Ovary (tissue), 9 donors: ENCODE results near the gene GSN. TPM values are rescaled to one million over a fixed set of nuclear protein-coding genes. Genes with fewer than 3 reads are reported as not detected.

Source experiments
- DNase-seq, 5 donors: peaks; one replicate each; pipeline ENCODE4 v3.0.0-alpha.2; 2019 to 2020
- H3K27ac ChIP-seq, 2 donors: fragments of 200-600 bp; one replicate each; pipeline versions ENCODE4 v1.5.1 to v1.8.0; 2019 to 2022
- H3K27me3 ChIP-seq: fragments of 200-600 bp; one replicate; pipeline ENCODE4 v1.8.0; 2022
- H3K36me3 ChIP-seq: fragments of 200-600 bp; sonication (generic); one replicate; pipeline ENCODE4 v1.5.1; 2019
- H3K4me1 ChIP-seq: one replicate; pipeline ENCODE4 v1.8.1; 2013; ENCODE audit warnings: mild to moderate bottlenecking, moderate library complexity; ENCODE audit not compliant: insufficient read depth
- H3K4me3 ChIP-seq: fragments of 200-600 bp; sonication (generic); one replicate; pipeline ENCODE4 v1.5.1; 2017
- H3K9me3 ChIP-seq, 2 donors: fragments of 200-600 bp in 1 of 2; sonication (generic) in 1 of 2; one replicate each; pipeline versions ENCODE4 v1.5.1 to v1.8.1; 2013 to 2019; ENCODE audit warnings: mild to moderate bottlenecking in 1 of 2, moderate library complexity in 1 of 2
- CTCF ChIP-seq, 3 donors: fragments of 450-650 bp in 2 of 3; fragments of 200-600 bp in 1 of 3; IDR thresholded peaks; one replicate each; pipeline versions ENCODE4 v1.5.1 to v1.8.0; 2016 to 2022; ENCODE audit warnings: antibody characterized with exemption in 3 of 3, mild to moderate bottlenecking in 1 of 3
- EP300 ChIP-seq: sonication (generic); formaldehyde crosslinking; IDR thresholded peaks from one replicate; pipeline ENCODE4 v1.6.1; 2017; ENCODE audit warnings: antibody characterized with exemption
- POLR2A ChIP-seq: fragments of 450-650 bp; IDR thresholded peaks from one replicate; pipeline ENCODE4 v1.6.1; 2017; ENCODE audit warnings: antibody characterized with exemption, mild to moderate bottlenecking, moderate library complexity
- WGBS, 3 donors: extraction: QIAGEN DNeasy Blood & Tissue Kit in 1 of 3; methylation state at CpG; one replicate each; pipeline versions ENCODE4 v1.1.5 to v1.1.7; 2013 to 2017; 5-methylcytosine and 5-hydroxymethylcytosine counted together
- intact Hi-C, 4 donors: fragments of 100-400 bp; cut with DNase I; formaldehyde crosslinking; loops; one replicate each; pipeline versions ENCODE4 v1.11.0 to v1.15.1; 2022 to 2023
- polyA plus RNA-seq, 2 donors: library from polyadenylated mRNA; stranded (reverse); fragments of 200-250 nt in 1 of 2; fragments of 350-450 nt in 1 of 2; fragmentation: Illumina TruSeq in 1 of 2; extraction: RNeasy Lipid Tissue Mini Kit (QIAGEN cat#74804) in 1 of 2; gene quantifications; one replicate each; pipeline ENCODE4 v1.2.3, GENCODE V29; 2013 to 2014
- total RNA-seq, 7 donors: library from RNA; depleted of rRNA in 2 of 7; stranded (reverse); fragments of >200 nt in 2 of 7; fragmentation: NEBNext Ultra II Directional in 3 of 7; extraction: Animal tissue kit (Norgen Biotek cat#: 25700) in 3 of 7; gene quantifications; one replicate each; pipeline versions ENCODE4 v1.1.0 to v1.2.4, GENCODE V29; 2016 to 2023
- donor health status: DM: no; HTN: no; CAD: no; lungs with moderate emphysema.
- donor health status: DM: no; HTN: no; CAD: no.
- donor health status: Bipolar disorder and iron deficiency.
- donor health status: DM: yes; HTN: yes; CAD: no.
- donor health status: DM: no; HTN: no; CAD: no.
- donor health status: DM: yes; HTN: yes; CAD: no.

The GSN gene
- total and polyA plus RNA-seq, 9 donors, result 188 to 706 (median 370) TPM

GRCh38 chr9:121345070-121345469, 77.1 kb downstream of the GSN start:
- no peaks in the 10 kb centered on the region for H3K9me3 ChIP-seq
- intact Hi-C loops, result no loop called here
- no peak for DNase-seq
- 91 to 95% (median 93%) methylated on average over 3 of the region's 3 CpGs for WGBS, 3 donors
- H3K27ac ChIP-seq, result no peak overlapping the region
- no peaks in the 10 kb centered on the region for H3K36me3 ChIP-seq
- TF ChIP-seq EP300 (no peak), POLR2A (no peak), CTCF (IDR thresholded peaks at IDR 0.05) (no peak)
- H3K4me1 ChIP-seq, result peaks cover 9% of the 10 kb centered on the region
- no peaks in the 10 kb centered on the region for H3K27me3 ChIP-seq
- H3K4me3 ChIP-seq, result no peak overlapping the region

GRCh38 chr9:121348221-121348620, 80.3 kb downstream of the GSN start:
- Histone ChIP-seq H3K4me1 (peaks cover 17% of the 10 kb centered on the region), H3K4me3 (no peak overlapping the region), H3K27ac (no peak overlapping the region), H3K9me3 (no peaks in the 10 kb centered on the region), H3K36me3 (no peaks in the 10 kb centered on the region), H3K27me3 (no peaks in the 10 kb centered on the region)
- intact Hi-C loops, result no loop called here
- DNase-seq, result no peak
- 30 to 51% (median 43%) methylated on average over 3 of the region's 3 CpGs for WGBS, 3 donors
- TF ChIP-seq EP300 (no peak), CTCF (IDR thresholded peaks at IDR 0.05) (no peak), POLR2A (no peak)

GRCh38 chr9:121349009-121349408, 81.0 kb downstream of the GSN start:
- Histone ChIP-seq H3K27me3 (no peaks in the 10 kb centered on the region), H3K4me1 (peaks cover 23% of the 10 kb centered on the region), H3K9me3 (no peaks in the 10 kb centered on the region), H3K36me3 (no peaks in the 10 kb centered on the region), H3K27ac (no peak overlapping the region), H3K4me3 (no peak overlapping the region)
- no peak for DNase-seq
- intact Hi-C loops, result no loop called here
- TF ChIP-seq POLR2A, result no peak
- TF ChIP-seq EP300, result no peak
- no peak for TF ChIP-seq CTCF (IDR thresholded peaks at IDR 0.05)
- 43 to 58% (median 46%) methylated on average over 8 of the region's 8 CpGs for WGBS, 3 donors

- no peaks in the 10 kb centered on the region for H3K9me3 ChIP-seq
- intact Hi-C loops, result no loop called here
- TF ChIP-seq CTCF (IDR thresholded peaks at IDR 0.05), result no peak
- no peak for TF ChIP-seq EP300
- no peak for TF ChIP-seq POLR2A
- no peaks in the 10 kb centered on the region for H3K36me3 ChIP-seq
- peak overlapping the region in 1 of 2 donors; percentile 66 for H3K27ac ChIP-seq
- 18 to 43% (median 27%) methylated on average over 1 of the region's 1 CpG for WGBS, 3 donors
- DNase-seq, result no peak
- no peak overlapping the region for H3K4me3 ChIP-seq
- H3K4me1 ChIP-seq, result peaks cover 28% of the 10 kb centered on the region
- no peaks in the 10 kb centered on the region for H3K27me3 ChIP-seq
Observed at GRCh38 chr9:121350036-121350435, 82.1 kb downstream of the GSN start.
